Esophagus muscularis mucosa (tissue), 4 donors: ENCODE measurements around the gene SLC2A11.

ENCODE experiments used
- EP300 ChIP-seq: sonication (generic); formaldehyde crosslinking; IDR thresholded peaks from one replicate; pipeline ENCODE4 v1.6.1; 2017; ENCODE audit warnings: antibody characterized with exemption
- POLR2A ChIP-seq: fragments of 450-650 bp; IDR thresholded peaks from one replicate; pipeline ENCODE4 v1.6.1; 2017; ENCODE audit warnings: antibody characterized with exemption, moderate library complexity, mild to moderate bottlenecking, low read depth
- POLR2AphosphoS5 ChIP-seq, 2 donors: sonication (generic); formaldehyde crosslinking; IDR thresholded peaks; one replicate each; pipeline ENCODE4 v1.6.1; 2017; ENCODE audit warnings: antibody characterized with exemption in 2 of 2
- TF ChIP-seq, protein P1 (sequence below), 3 experiments: fragments of 200-600 bp in 2 of 3; fragments of 450-650 bp in 1 of 3; sonication (generic) in 2 of 3; IDR thresholded peaks; one replicate each; pipeline ENCODE4 v1.5.1; 2017 to 2019; ENCODE audit warnings: antibody characterized with exemption in 3 of 3, mild to moderate bottlenecking in 2 of 3, moderate library complexity in 1 of 3

- TF ChIP-seq POLR2AphosphoS5 (IDR thresholded peaks at IDR 0.05): no peak
- TF ChIP-seq, protein P1, sequence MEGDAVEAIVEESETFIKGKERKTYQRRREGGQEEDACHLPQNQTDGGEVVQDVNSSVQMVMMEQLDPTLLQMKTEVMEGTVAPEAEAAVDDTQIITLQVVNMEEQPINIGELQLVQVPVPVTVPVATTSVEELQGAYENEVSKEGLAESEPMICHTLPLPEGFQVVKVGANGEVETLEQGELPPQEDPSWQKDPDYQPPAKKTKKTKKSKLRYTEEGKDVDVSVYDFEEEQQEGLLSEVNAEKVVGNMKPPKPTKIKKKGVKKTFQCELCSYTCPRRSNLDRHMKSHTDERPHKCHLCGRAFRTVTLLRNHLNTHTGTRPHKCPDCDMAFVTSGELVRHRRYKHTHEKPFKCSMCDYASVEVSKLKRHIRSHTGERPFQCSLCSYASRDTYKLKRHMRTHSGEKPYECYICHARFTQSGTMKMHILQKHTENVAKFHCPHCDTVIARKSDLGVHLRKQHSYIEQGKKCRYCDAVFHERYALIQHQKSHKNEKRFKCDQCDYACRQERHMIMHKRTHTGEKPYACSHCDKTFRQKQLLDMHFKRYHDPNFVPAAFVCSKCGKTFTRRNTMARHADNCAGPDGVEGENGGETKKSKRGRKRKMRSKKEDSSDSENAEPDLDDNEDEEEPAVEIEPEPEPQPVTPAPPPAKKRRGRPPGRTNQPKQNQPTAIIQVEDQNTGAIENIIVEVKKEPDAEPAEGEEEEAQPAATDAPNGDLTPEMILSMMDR (IDR thresholded peaks at IDR 0.05): no peak
- no peak for TF ChIP-seq POLR2A
- TF ChIP-seq EP300: no peak
These were observed 55.6 kb downstream of the SLC2A11 start for GRCh38 chr22:23913306-23913660.
